Measurements from ENCODE around the gene HAGHL. TPM values are rescaled to one million over a fixed set of nuclear protein-coding genes. Genes with fewer than 3 reads are reported as not detected.
A peak's percentile ranks its signal among the peaks of the same experiment; 100 is the strongest.

Gene HAGHL
- total RNA-seq, 1 experiment from 2014 or later = 2.5 TPM

- intact Hi-C loops (cut with micrococcal nuclease; ENCODE audit: unreplicated experiment) = no loop called here
- Histone ChIP-seq H3K27me3 (replicated peaks; ENCODE audit: insufficient read depth, low read depth, low read length, poor library complexity) (no peaks in the 10 kb centered on the region), H3K4me3 (ENCODE audit: low read depth, low read length, poor library complexity, severe bottlenecking) (peak overlapping the region; percentile 100), H3K4me1 (ENCODE audit: insufficient read depth, low read length, poor library complexity, severe bottlenecking) (peaks cover 5% of the 10 kb centered on the region), H3K36me3 (ENCODE audit: insufficient read depth, low read length, poor library complexity, severe bottlenecking) (peaks cover 11% of the 10 kb centered on the region), H3K27ac (ENCODE audit: low read depth, low read length, poor library complexity, severe bottlenecking) (peak overlapping the region; percentile 83), H3K9me3 (ENCODE audit: low read depth, low read length, poor library complexity, severe bottlenecking) (no peaks in the 10 kb centered on the region)
- TF ChIP-seq CTCF (conservative IDR thresholded peaks at IDR 0.05; ENCODE audit: low read depth, low read length) (no peak), EZH2 (IDR thresholded peaks at IDR 0.05; ENCODE audit: borderline replicate concordance, low read depth, low read length, poor library complexity, severe bottlenecking) (no peak)
- no TSS peak for BruUV-seq (replicated peaks)
- CTCF ChIA-PET = interaction anchor here (0.6 kb wide), 1 partner anchor 64 kb away, joined by 5 read pairs; no protein-coding TSS in a partner anchor
- no peak for DNase-seq (ENCODE audit: low spot score)
- POLR2A ChIA-PET (ENCODE audit: low non-redundant PET) = interaction anchor here (0.6 kb wide), 1 partner anchor 31 kb away, joined by 4 read pairs; no protein-coding TSS in a partner anchor
Measured at GRCh38 chr16:739560-740458, 12.9 kb downstream of the HAGHL start.

GRCh38 chr16:740459-740763 lies 13.5 kb downstream of the HAGHL start:
- TF ChIP-seq CTCF (conservative IDR thresholded peaks at IDR 0.05; ENCODE audit: low read depth, low read length) = no peak
- no peak for TF ChIP-seq EZH2 (IDR thresholded peaks at IDR 0.05; ENCODE audit: borderline replicate concordance, low read depth, low read length, poor library complexity, severe bottlenecking)
- intact Hi-C loops (cut with micrococcal nuclease; ENCODE audit: unreplicated experiment) = no loop called here

GRCh38 chr16:740764-741505 lies 14.0 kb downstream of the HAGHL start, which contains the start of gene CIAO3:
CIAO3 (minus strand) TSS chr16:740997; CDS start chr16:740985, 12 bp downstream.
- intact Hi-C loops (cut with micrococcal nuclease; ENCODE audit: unreplicated experiment) = no loop called here
- H3K4me1 ChIP-seq (ENCODE audit: insufficient read depth, low read length, poor library complexity, severe bottlenecking) = peaks cover 5% of the 10 kb centered on the region
- DNase-seq (ENCODE audit: low spot score) = peak; percentile 92
- peak within 1 kb of the TSS; percentile 83 for H3K27ac ChIP-seq (ENCODE audit: low read depth, low read length, poor library complexity, severe bottlenecking)
- ChIA-PET POLR2A (ENCODE audit: low non-redundant PET) (no interaction called here), CTCF (interaction anchor here (0.5 kb wide), 1 partner anchor 8 kb away, joined by 3 read pairs; no protein-coding TSS in a partner anchor)
- H3K9me3 ChIP-seq (ENCODE audit: low read depth, low read length, poor library complexity, severe bottlenecking) = no peaks in the 10 kb centered on the region
- BruUV-seq (replicated peaks) = no TSS peak
- H3K36me3 ChIP-seq (ENCODE audit: insufficient read depth, low read length, poor library complexity, severe bottlenecking) = peaks cover 11% of the 10 kb centered on the region
- TF ChIP-seq EZH2 (IDR thresholded peaks at IDR 0.05; ENCODE audit: borderline replicate concordance, low read depth, low read length, poor library complexity, severe bottlenecking) (no peak), CTCF (conservative IDR thresholded peaks at IDR 0.05; ENCODE audit: low read depth, low read length) (peak; percentile 87)
- H3K4me3 ChIP-seq (ENCODE audit: low read depth, low read length, poor library complexity, severe bottlenecking) = peak within 1 kb of the TSS; percentile 100
- no peaks in the 10 kb centered on the region for H3K27me3 ChIP-seq (replicated peaks; ENCODE audit: insufficient read depth, low read depth, low read length, poor library complexity)

More at GRCh38 chr16:740459-740763, 13.5 kb downstream of the HAGHL start:
- ChIA-PET POLR2A (ENCODE audit: low non-redundant PET) (no interaction called here), CTCF (no interaction called here)
- Histone ChIP-seq H3K4me3 (ENCODE audit: low read depth, low read length, poor library complexity, severe bottlenecking) (peak overlapping the region; percentile 100), H3K9me3 (ENCODE audit: low read depth, low read length, poor library complexity, severe bottlenecking) (no peaks in the 10 kb centered on the region), H3K4me1 (ENCODE audit: insufficient read depth, low read length, poor library complexity, severe bottlenecking) (peaks cover 5% of the 10 kb centered on the region), H3K27ac (ENCODE audit: low read depth, low read length, poor library complexity, severe bottlenecking) (peak overlapping the region; percentile 83), H3K36me3 (ENCODE audit: insufficient read depth, low read length, poor library complexity, severe bottlenecking) (peaks cover 11% of the 10 kb centered on the region), H3K27me3 (replicated peaks; ENCODE audit: insufficient read depth, low read depth, low read length, poor library complexity) (no peaks in the 10 kb centered on the region)
- no peak for DNase-seq (ENCODE audit: low spot score)
- no TSS peak for BruUV-seq (replicated peaks)

Measured in A673 (cell line).